ENCODE measurements around the gene GRIK4.

Gene GRIK4

GRCh38 chr11:120655589-120655988 lies 144.0 kb downstream of the GRIK4 start:
- peaks cover 4% of the 10 kb centered on the region for H3K27me3 ChIP-seq (ENCODE audit: control insufficient read depth, insufficient read depth, low read length)

GRCh38 chr11:120657306-120658070 lies 145.9 kb downstream of the GRIK4 start:
- H3K9ac ChIP-seq (ENCODE audit: low read length), result no peak overlapping the region
- H3K27ac ChIP-seq (ENCODE audit: low read depth, low read length), result no peak overlapping the region
- peaks cover 4% of the 10 kb centered on the region for H3K27me3 ChIP-seq (ENCODE audit: control insufficient read depth, insufficient read depth, low read length)
- H3K36me3 ChIP-seq (ENCODE audit: control insufficient read depth, insufficient read depth, low read length), result no peaks in the 10 kb centered on the region
- H3K4me1 ChIP-seq (ENCODE audit: control insufficient read depth, insufficient read depth, low read length), result no peaks in the 10 kb centered on the region
- no peak overlapping the region for H3K4me3 ChIP-seq (ENCODE audit: low read length)

More at GRCh38 chr11:120655589-120655988, 144.0 kb downstream of the GRIK4 start:
- H3K4me1 ChIP-seq (ENCODE audit: control insufficient read depth, insufficient read depth, low read length), result no peaks in the 10 kb centered on the region
- H3K9ac ChIP-seq (ENCODE audit: low read length), result no peak overlapping the region
- no peak overlapping the region for H3K27ac ChIP-seq (ENCODE audit: low read depth, low read length)
- no peaks in the 10 kb centered on the region for H3K36me3 ChIP-seq (ENCODE audit: control insufficient read depth, insufficient read depth, low read length)
- H3K4me3 ChIP-seq (ENCODE audit: low read length), result no peak overlapping the region

GRCh38 chr11:120658071-120658423 lies 146.5 kb downstream of the GRIK4 start:
- no peaks in the 10 kb centered on the region for H3K36me3 ChIP-seq (ENCODE audit: control insufficient read depth, insufficient read depth, low read length)
- peaks cover 4% of the 10 kb centered on the region for H3K27me3 ChIP-seq (ENCODE audit: control insufficient read depth, insufficient read depth, low read length)
- H3K4me1 ChIP-seq (ENCODE audit: control insufficient read depth, insufficient read depth, low read length), result no peaks in the 10 kb centered on the region
- no peak overlapping the region for H3K4me3 ChIP-seq (ENCODE audit: low read length)
- no peak overlapping the region for H3K9ac ChIP-seq (ENCODE audit: low read length)
- H3K27ac ChIP-seq (ENCODE audit: low read depth, low read length), result no peak overlapping the region

- H3K4me3 ChIP-seq (ENCODE audit: low read length), result no peak overlapping the region
- no peak overlapping the region for H3K27ac ChIP-seq (ENCODE audit: low read depth, low read length)
- H3K4me1 ChIP-seq (ENCODE audit: control insufficient read depth, insufficient read depth, low read length), result no peaks in the 10 kb centered on the region
- peaks cover 4% of the 10 kb centered on the region for H3K27me3 ChIP-seq (ENCODE audit: control insufficient read depth, insufficient read depth, low read length)
- H3K36me3 ChIP-seq (ENCODE audit: control insufficient read depth, insufficient read depth, low read length), result no peaks in the 10 kb centered on the region
- no peak overlapping the region for H3K9ac ChIP-seq (ENCODE audit: low read length)
These were observed 147.5 kb downstream of the GRIK4 start for GRCh38 chr11:120659076-120659475.

GRCh38 chr11:120660024-120660565 lies 148.5 kb downstream of the GRIK4 start:
- H3K4me3 ChIP-seq (ENCODE audit: low read length), result no peak overlapping the region
- H3K36me3 ChIP-seq (ENCODE audit: control insufficient read depth, insufficient read depth, low read length), result no peaks in the 10 kb centered on the region
- no peaks in the 10 kb centered on the region for H3K4me1 ChIP-seq (ENCODE audit: control insufficient read depth, insufficient read depth, low read length)
- peaks cover 4% of the 10 kb centered on the region for H3K27me3 ChIP-seq (ENCODE audit: control insufficient read depth, insufficient read depth, low read length)
- H3K27ac ChIP-seq (ENCODE audit: low read depth, low read length), result no peak overlapping the region
- H3K9ac ChIP-seq (ENCODE audit: low read length), result no peak overlapping the region

GRCh38 chr11:120662071-120662676 lies 150.6 kb downstream of the GRIK4 start:
- no peaks in the 10 kb centered on the region for H3K4me1 ChIP-seq (ENCODE audit: control insufficient read depth, insufficient read depth, low read length)
- peaks cover 4% of the 10 kb centered on the region for H3K27me3 ChIP-seq (ENCODE audit: control insufficient read depth, insufficient read depth, low read length)
- H3K27ac ChIP-seq (ENCODE audit: low read depth, low read length), result no peak overlapping the region
- H3K36me3 ChIP-seq (ENCODE audit: control insufficient read depth, insufficient read depth, low read length), result no peaks in the 10 kb centered on the region
- H3K9ac ChIP-seq (ENCODE audit: low read length), result no peak overlapping the region
- no peak overlapping the region for H3K4me3 ChIP-seq (ENCODE audit: low read length)

- Histone ChIP-seq H3K27me3 (ENCODE audit: control insufficient read depth, insufficient read depth, low read length) (peaks cover 4% of the 10 kb centered on the region), H3K27ac (ENCODE audit: low read depth, low read length) (no peak overlapping the region), H3K4me1 (ENCODE audit: control insufficient read depth, insufficient read depth, low read length) (no peaks in the 10 kb centered on the region), H3K9ac (ENCODE audit: low read length) (no peak overlapping the region), H3K36me3 (ENCODE audit: control insufficient read depth, insufficient read depth, low read length) (no peaks in the 10 kb centered on the region), H3K4me3 (ENCODE audit: low read length) (no peak overlapping the region)
These were observed 151.6 kb downstream of the GRIK4 start for GRCh38 chr11:120663142-120663541.

- no peaks in the 10 kb centered on the region for H3K4me1 ChIP-seq (ENCODE audit: control insufficient read depth, insufficient read depth, low read length)
These were observed 154.6 kb downstream of the GRIK4 start for GRCh38 chr11:120666121-120666639.

GRCh38 chr11:120667281-120667680 lies 155.7 kb downstream of the GRIK4 start:
- H3K27me3 ChIP-seq (ENCODE audit: control insufficient read depth, insufficient read depth, low read length), result no peaks in the 10 kb centered on the region
- H3K4me3 ChIP-seq (ENCODE audit: low read length), result no peak overlapping the region
- H3K4me1 ChIP-seq (ENCODE audit: control insufficient read depth, insufficient read depth, low read length), result no peaks in the 10 kb centered on the region
- no peak overlapping the region for H3K9ac ChIP-seq (ENCODE audit: low read length)
- no peaks in the 10 kb centered on the region for H3K36me3 ChIP-seq (ENCODE audit: control insufficient read depth, insufficient read depth, low read length)
- H3K27ac ChIP-seq (ENCODE audit: low read depth, low read length), result no peak overlapping the region

More at GRCh38 chr11:120666121-120666639, 154.6 kb downstream of the GRIK4 start:
- Histone ChIP-seq H3K4me3 (ENCODE audit: low read length) (no peak overlapping the region), H3K9ac (ENCODE audit: low read length) (no peak overlapping the region), H3K36me3 (ENCODE audit: control insufficient read depth, insufficient read depth, low read length) (no peaks in the 10 kb centered on the region), H3K27ac (ENCODE audit: low read depth, low read length) (no peak overlapping the region), H3K27me3 (ENCODE audit: control insufficient read depth, insufficient read depth, low read length) (no peaks in the 10 kb centered on the region)

- H3K27me3 ChIP-seq (ENCODE audit: control insufficient read depth, insufficient read depth, low read length), result no peaks in the 10 kb centered on the region
- no peak overlapping the region for H3K9ac ChIP-seq (ENCODE audit: low read length)
- H3K4me1 ChIP-seq (ENCODE audit: control insufficient read depth, insufficient read depth, low read length), result no peaks in the 10 kb centered on the region
- no peak overlapping the region for H3K27ac ChIP-seq (ENCODE audit: low read depth, low read length)
- H3K4me3 ChIP-seq (ENCODE audit: low read length), result no peak overlapping the region
- no peaks in the 10 kb centered on the region for H3K36me3 ChIP-seq (ENCODE audit: control insufficient read depth, insufficient read depth, low read length)
These were observed 156.4 kb downstream of the GRIK4 start for GRCh38 chr11:120667934-120668333.

- Histone ChIP-seq H3K4me1 (ENCODE audit: control insufficient read depth, insufficient read depth, low read length) (no peaks in the 10 kb centered on the region), H3K36me3 (ENCODE audit: control insufficient read depth, insufficient read depth, low read length) (no peaks in the 10 kb centered on the region), H3K27ac (ENCODE audit: low read depth, low read length) (no peak overlapping the region), H3K9ac (ENCODE audit: low read length) (no peak overlapping the region), H3K4me3 (ENCODE audit: low read length) (no peak overlapping the region), H3K27me3 (ENCODE audit: control insufficient read depth, insufficient read depth, low read length) (no peaks in the 10 kb centered on the region)
These were observed 157.0 kb downstream of the GRIK4 start for GRCh38 chr11:120668537-120668936.

- Histone ChIP-seq H3K36me3 (ENCODE audit: control insufficient read depth, insufficient read depth, low read length) (no peaks in the 10 kb centered on the region), H3K4me3 (ENCODE audit: low read length) (no peak overlapping the region), H3K9ac (ENCODE audit: low read length) (no peak overlapping the region), H3K4me1 (ENCODE audit: control insufficient read depth, insufficient read depth, low read length) (no peaks in the 10 kb centered on the region), H3K27me3 (ENCODE audit: control insufficient read depth, insufficient read depth, low read length) (no peaks in the 10 kb centered on the region), H3K27ac (ENCODE audit: low read depth, low read length) (no peak overlapping the region)
These were observed 163.0 kb downstream of the GRIK4 start for GRCh38 chr11:120674542-120674941.
